CD14-positive monocyte (primary cell): ENCODE data around the gene GBGT1. TPM values are rescaled to one million over a fixed set of nuclear protein-coding genes. Genes with fewer than 3 reads are reported as not detected.

ENCODE experiments used
- DNase-seq, 3 donors: peaks; one replicate each; pipeline ENCODE4 v3.0.0-alpha.2; 2011 to 2022
- H2AFZ ChIP-seq: 2 replicates; pipeline ENCODE4 v1.6.0; 2012; ENCODE audit warnings: mild to moderate bottlenecking, low read depth, low read length, inconsistent platforms; ENCODE audit not compliant: insufficient read depth, poor library complexity, severe bottlenecking
- H3K27ac ChIP-seq, 2 donors: 1 replicate in 1 of 2; 2 replicates in 1 of 2; pipeline ENCODE4 v1.5.1; 2012 to 2013; ENCODE audit warnings: low read length in 2 of 2, control low read depth in 1 of 2, inconsistent platforms in 1 of 2, low read depth in 1 of 2, mild to moderate bottlenecking in 1 of 2
- H3K27me3 ChIP-seq, 2 donors: one replicate each; pipeline versions ENCODE4 v1.6.0 to v1.6.1; 2011 to 2013; ENCODE audit warnings: low read length in 2 of 2; ENCODE audit not compliant: control insufficient read depth in 2 of 2, insufficient read depth in 2 of 2
- H3K36me3 ChIP-seq, 2 donors: replicated peaks in 1 of 2; 1 replicate in 1 of 2; 2 replicates in 1 of 2; pipeline versions ENCODE4 v1.5.1 to v1.6.1; 2012 to 2013; ENCODE audit warnings: low read length in 2 of 2, control low read depth in 1 of 2, inconsistent platforms in 1 of 2, mild to moderate bottlenecking in 1 of 2; ENCODE audit not compliant: insufficient read depth in 2 of 2, control insufficient read depth in 1 of 2
- H3K4me1 ChIP-seq, 2 donors: 1 replicate in 1 of 2; 2 replicates in 1 of 2; pipeline versions ENCODE4 v1.5.1 to v1.6.1; 2012 to 2013; ENCODE audit warnings: low read length in 2 of 2, control low read depth in 1 of 2, inconsistent platforms in 1 of 2, mild to moderate bottlenecking in 1 of 2, moderate library complexity in 1 of 2; ENCODE audit not compliant: insufficient read depth in 2 of 2, control insufficient read depth in 1 of 2
- H3K4me2 ChIP-seq: replicated peaks from 2 replicates; pipeline ENCODE3; 2012; ENCODE audit warnings: low read length, moderate library complexity, mild to moderate bottlenecking; ENCODE audit not compliant: poor library complexity, severe bottlenecking; ENCODE audit errors: extremely low read depth
- H3K4me3 ChIP-seq, 3 experiments: fragments of 200-600 bp in 1 of 3; sonication (generic) in 1 of 3; replicated peaks in 1 of 3; 1 replicate in 2 of 3; 2 replicates in 1 of 3; pipeline ENCODE4 v1.5.1; 2011 to 2013; ENCODE audit warnings: low read length in 3 of 3, mild to moderate bottlenecking in 3 of 3, control low read depth in 2 of 3, low read depth in 2 of 3, inconsistent platforms in 1 of 3, moderate library complexity in 1 of 3
- H3K79me2 ChIP-seq: 2 replicates; pipeline ENCODE4 v1.6.0; 2012; ENCODE audit warnings: mild to moderate bottlenecking, control low read depth, inconsistent platforms, low read length, moderate library complexity; ENCODE audit not compliant: insufficient read depth
- H3K9ac ChIP-seq: 2 replicates; pipeline ENCODE4 v1.6.0; 2017; ENCODE audit warnings: low read length, mild to moderate bottlenecking; ENCODE audit not compliant: insufficient read depth, poor library complexity, severe bottlenecking
- H3K9me3 ChIP-seq, 2 donors: replicated peaks in 1 of 2; 1 replicate in 1 of 2; 2 replicates in 1 of 2; pipeline versions ENCODE4 v1.5.1 to v1.6.1; 2012 to 2013; ENCODE audit warnings: low read length in 2 of 2, control low read depth in 1 of 2; ENCODE audit not compliant: control insufficient read depth in 1 of 2, insufficient read depth in 1 of 2
- H4K20me1 ChIP-seq: 2 replicates; pipeline ENCODE4 v1.6.0; 2012; ENCODE audit warnings: mild to moderate bottlenecking, low read length, control low read depth, moderate library complexity; ENCODE audit not compliant: insufficient read depth
- H3K27ac Mint-ChIP-seq, 7 donors: one replicate each; pipeline ENCODE4 v1.8.0; 2020; ENCODE audit warnings: mild to moderate bottlenecking in 7 of 7, mixed read lengths in 7 of 7, moderate library complexity in 6 of 7, inconsistent platforms in 2 of 7
- H3K27me3 Mint-ChIP-seq, 3 donors: one replicate each; pipeline ENCODE4 v1.8.0; 2021 to 2022; ENCODE audit warnings: low read depth in 3 of 3, mild to moderate bottlenecking in 3 of 3, mixed read lengths in 3 of 3, moderate library complexity in 3 of 3, inconsistent platforms in 1 of 3
- H3K36me3 Mint-ChIP-seq, 2 donors: one replicate each; pipeline ENCODE4 v1.8.0; 2020; ENCODE audit warnings: mixed read lengths in 2 of 2, inconsistent platforms in 1 of 2, mild to moderate bottlenecking in 1 of 2
- H3K4me1 Mint-ChIP-seq: one replicate; pipeline ENCODE4 v1.8.0; 2020; ENCODE audit warnings: mild to moderate bottlenecking, mixed read lengths
- H3K4me3 Mint-ChIP-seq, 2 donors: one replicate each; pipeline ENCODE4 v1.8.0; 2020; ENCODE audit warnings: mild to moderate bottlenecking in 2 of 2, mixed read lengths in 2 of 2, moderate library complexity in 1 of 2
- H3K9me3 Mint-ChIP-seq, 7 donors: one replicate each; pipeline ENCODE4 v1.8.0; 2020 to 2022; ENCODE audit warnings: mixed read lengths in 7 of 7, mild to moderate bottlenecking in 6 of 7, moderate library complexity in 6 of 7, inconsistent platforms in 2 of 7
- WGBS: methylation state at CpG from one replicate; pipeline ENCODE4 v1.1.5; 2013; ENCODE audit warnings: missing lambda C conversion rate; ENCODE audit not compliant: insufficient coverage; 5-methylcytosine and 5-hydroxymethylcytosine counted together
- intact Hi-C, 2 donors: fragments of 100-400 bp; cut with micrococcal nuclease; formaldehyde crosslinking; loops; one replicate each; pipeline versions ENCODE4 v1.15.0 to v1.15.1; 2023
- polyA plus RNA-seq, 3 donors: library from polyadenylated mRNA; depleted of rRNA in 1 of 3; unstranded in 2 of 3; stranded (reverse) in 1 of 3; fragments of 300-500 nt in 2 of 3; fragments of >200 nt in 1 of 3; fragmentation: Illumina TruSeq in 2 of 3; gene quantifications; 1 replicate in 2 of 3; 2 replicates in 1 of 3; pipeline ENCODE4 v1.2.3, GENCODE V29; 2012 to 2021
- TF ChIP-seq, protein P1 (sequence below): fragments of 200-600 bp; IDR thresholded peaks from one replicate; pipeline ENCODE4 v1.8.0; 2022; ENCODE audit warnings: antibody characterized with exemption, mild to moderate bottlenecking

GBGT1 gene
- polyA plus RNA-seq, 3 donors: 7.1 to 40.1 (median 8.0) TPM

GRCh38 chr9:133120501-133121197, 43.1 kb downstream of the GBGT1 start:
- Histone ChIP-seq H3K9me3 (no peaks in the 10 kb centered on the region), H3K79me2 (peaks cover 14% of the 10 kb centered on the region), H3K36me3 (no peaks in the 10 kb centered on the region), H3K4me3 (peak overlapping the region; percentile 53 to 83 (median 62)), H3K4me1 (peaks cover 64 to 80% of the 10 kb centered on the region in 2 donors), H3K9ac (peak overlapping the region; percentile 89), H3K27me3 (no peaks in the 10 kb centered on the region), H3K4me2 (peak overlapping the region; percentile 94), H4K20me1 (peaks cover 17% of the 10 kb centered on the region), H3K27ac (peak overlapping the region; percentile 83 to 86), H2AFZ (no peak overlapping the region)
- DNase-seq: no peak
- Mint-ChIP-seq H3K4me3 (peak overlapping the region; percentile 85 to 87), H3K27me3 (peaks cover 5 to 9% (median 8%) of the 10 kb centered on the region in 3 donors), H3K27ac (peak overlapping the region; percentile 83 to 94 (median 89)), H3K4me1 (peaks cover 79% of the 10 kb centered on the region), H3K9me3 (no peaks in the 10 kb centered on the region), H3K36me3 (peaks cover 6 to 24% of the 10 kb centered on the region in 2 donors)
- under 1% methylated on average over 62 of the region's 66 CpGs for WGBS
- intact Hi-C loops: loop anchor here in 1 of 2 donors (1.0 kb wide), 1 partner anchor 8 kb away; no protein-coding TSS in a partner anchor
- TF ChIP-seq, protein P1, sequence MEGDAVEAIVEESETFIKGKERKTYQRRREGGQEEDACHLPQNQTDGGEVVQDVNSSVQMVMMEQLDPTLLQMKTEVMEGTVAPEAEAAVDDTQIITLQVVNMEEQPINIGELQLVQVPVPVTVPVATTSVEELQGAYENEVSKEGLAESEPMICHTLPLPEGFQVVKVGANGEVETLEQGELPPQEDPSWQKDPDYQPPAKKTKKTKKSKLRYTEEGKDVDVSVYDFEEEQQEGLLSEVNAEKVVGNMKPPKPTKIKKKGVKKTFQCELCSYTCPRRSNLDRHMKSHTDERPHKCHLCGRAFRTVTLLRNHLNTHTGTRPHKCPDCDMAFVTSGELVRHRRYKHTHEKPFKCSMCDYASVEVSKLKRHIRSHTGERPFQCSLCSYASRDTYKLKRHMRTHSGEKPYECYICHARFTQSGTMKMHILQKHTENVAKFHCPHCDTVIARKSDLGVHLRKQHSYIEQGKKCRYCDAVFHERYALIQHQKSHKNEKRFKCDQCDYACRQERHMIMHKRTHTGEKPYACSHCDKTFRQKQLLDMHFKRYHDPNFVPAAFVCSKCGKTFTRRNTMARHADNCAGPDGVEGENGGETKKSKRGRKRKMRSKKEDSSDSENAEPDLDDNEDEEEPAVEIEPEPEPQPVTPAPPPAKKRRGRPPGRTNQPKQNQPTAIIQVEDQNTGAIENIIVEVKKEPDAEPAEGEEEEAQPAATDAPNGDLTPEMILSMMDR: no peak

GRCh38 chr9:133119846-133120500, 43.7 kb downstream of the GBGT1 start:
- H3K9me3 ChIP-seq: no peaks in the 10 kb centered on the region
- Mint-ChIP-seq H3K4me1 (peaks cover 78% of the 10 kb centered on the region), H3K27me3 (peaks cover 5 to 9% (median 8%) of the 10 kb centered on the region in 3 donors), H3K4me3 (peak overlapping the region; percentile 85 to 87), H3K36me3 (peaks cover 6 to 22% of the 10 kb centered on the region in 2 donors), H3K27ac (peak overlapping the region; percentile 42 to 94 (median 88)), H3K9me3 (no peaks in the 10 kb centered on the region)
- H3K79me2 ChIP-seq: peaks cover 14% of the 10 kb centered on the region
- H3K9ac ChIP-seq: peak overlapping the region; percentile 89
- WGBS: 89% methylated on average over 15 of the region's 21 CpGs
- peak overlapping the region; percentile 53 to 83 (median 62) for H3K4me3 ChIP-seq
- H2AFZ ChIP-seq: no peak overlapping the region
- H3K36me3 ChIP-seq: no peaks in the 10 kb centered on the region
- no peak for DNase-seq
- H4K20me1 ChIP-seq: peaks cover 21% of the 10 kb centered on the region
- H3K27ac ChIP-seq: peak overlapping the region; percentile 83 to 86
- peak overlapping the region; percentile 94 for H3K4me2 ChIP-seq
- no peaks in the 10 kb centered on the region for H3K27me3 ChIP-seq
- intact Hi-C loops: no loop called here
- H3K4me1 ChIP-seq: peaks cover 63 to 80% of the 10 kb centered on the region in 2 donors
- TF ChIP-seq, protein P1: no peak
